ENCODE data around the gene RSPO4. TPM values are rescaled to one million over a fixed set of nuclear protein-coding genes. Genes with fewer than 3 reads are reported as not detected.

RSPO4 gene
- total RNA-seq, 6 experiments from 2014 or later, result 0.07 to 0.51 TPM; not detected in 4

DNA sequence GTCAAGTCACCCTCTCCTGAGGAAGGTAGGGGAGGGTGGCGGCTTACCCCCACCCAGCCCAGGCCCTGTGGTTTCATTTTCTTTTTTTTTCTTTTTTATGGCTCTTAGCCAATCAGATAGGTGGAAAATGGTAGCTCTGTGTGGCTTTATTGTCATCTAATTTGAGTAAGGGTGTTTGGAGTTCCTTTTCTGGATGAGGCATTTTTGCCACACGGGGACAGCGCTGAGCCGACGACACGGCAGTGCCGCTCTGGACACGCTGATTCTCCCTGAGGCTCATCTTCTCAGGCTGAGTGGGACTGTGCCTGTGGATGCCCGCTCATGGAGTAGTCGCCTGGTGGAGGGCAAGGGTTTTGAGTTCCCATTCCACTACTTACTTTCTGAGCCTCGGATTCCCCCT, 48.4 kb downstream of the RSPO4 start:
- Histone ChIP-seq H3K4me1 (no peaks in the 10 kb centered on the region), H3K9me3 (no peaks in the 10 kb centered on the region), H3K27ac (no peak overlapping the region), H3K36me3 (no peaks in the 10 kb centered on the region), H3K27me3 (peaks cover 0 to 6% of the 10 kb centered on the region in 2 donors), H3K4me3 (no peak overlapping the region)
- 8% methylated on average over 10 of the region's 11 CpGs for WGBS (ENCODE audit: insufficient coverage, low coverage, low lambda C conversion rate, missing lambda C conversion rate)
- DNase-seq (no peak), ATAC-seq (peak in 2 of 4 donors; percentile 26 to 30)
- TF ChIP-seq, protein P1, sequence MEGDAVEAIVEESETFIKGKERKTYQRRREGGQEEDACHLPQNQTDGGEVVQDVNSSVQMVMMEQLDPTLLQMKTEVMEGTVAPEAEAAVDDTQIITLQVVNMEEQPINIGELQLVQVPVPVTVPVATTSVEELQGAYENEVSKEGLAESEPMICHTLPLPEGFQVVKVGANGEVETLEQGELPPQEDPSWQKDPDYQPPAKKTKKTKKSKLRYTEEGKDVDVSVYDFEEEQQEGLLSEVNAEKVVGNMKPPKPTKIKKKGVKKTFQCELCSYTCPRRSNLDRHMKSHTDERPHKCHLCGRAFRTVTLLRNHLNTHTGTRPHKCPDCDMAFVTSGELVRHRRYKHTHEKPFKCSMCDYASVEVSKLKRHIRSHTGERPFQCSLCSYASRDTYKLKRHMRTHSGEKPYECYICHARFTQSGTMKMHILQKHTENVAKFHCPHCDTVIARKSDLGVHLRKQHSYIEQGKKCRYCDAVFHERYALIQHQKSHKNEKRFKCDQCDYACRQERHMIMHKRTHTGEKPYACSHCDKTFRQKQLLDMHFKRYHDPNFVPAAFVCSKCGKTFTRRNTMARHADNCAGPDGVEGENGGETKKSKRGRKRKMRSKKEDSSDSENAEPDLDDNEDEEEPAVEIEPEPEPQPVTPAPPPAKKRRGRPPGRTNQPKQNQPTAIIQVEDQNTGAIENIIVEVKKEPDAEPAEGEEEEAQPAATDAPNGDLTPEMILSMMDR (IDR thresholded peaks at IDR 0.05), result peak; percentile 7 to 33 (median 10)
- TF ChIP-seq POLR2A (IDR thresholded peaks at IDR 0.05), result no peak
- intact Hi-C loops (cut with DNase I), result no loop called here

DNA sequence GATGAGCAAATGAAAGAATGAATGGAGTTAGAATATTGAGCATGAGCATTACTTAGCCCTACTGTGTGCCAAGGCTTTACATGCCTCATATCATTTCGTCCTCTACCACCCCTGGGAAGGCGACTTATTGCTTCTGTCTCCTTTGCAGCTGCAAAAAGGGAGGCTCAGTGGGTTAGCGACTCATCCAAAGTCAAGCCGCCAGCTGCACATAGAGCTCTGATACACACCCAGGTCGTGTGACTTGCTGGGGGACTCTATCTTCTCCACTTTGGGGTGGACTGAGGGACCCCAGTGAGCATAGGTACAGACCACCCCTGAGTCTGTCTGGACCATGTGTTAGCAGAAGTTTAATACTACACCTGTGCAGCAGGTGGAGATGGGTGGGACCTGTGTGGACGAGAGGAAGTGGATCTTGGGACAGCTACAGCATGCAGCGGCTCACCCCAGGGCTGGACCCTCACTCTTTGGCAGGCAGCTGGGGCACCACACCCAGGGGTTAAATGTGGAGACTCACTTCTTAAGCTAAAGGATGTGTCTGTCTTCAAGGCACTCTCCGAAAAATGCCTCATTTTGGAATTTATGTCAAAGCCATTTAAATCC, 49.8 kb downstream of the RSPO4 start:
- Histone ChIP-seq H3K4me1 (no peaks in the 10 kb centered on the region), H3K36me3 (no peaks in the 10 kb centered on the region), H3K4me3 (no peak overlapping the region), H3K27ac (no peak overlapping the region), H3K27me3 (peaks cover 0 to 6% of the 10 kb centered on the region in 2 donors), H3K9me3 (no peaks in the 10 kb centered on the region)
- peak in 1 of 3 donors; percentile 22 for DNase-seq
- intact Hi-C loops (cut with DNase I), result no loop called here
- ATAC-seq, result no peak
- TF ChIP-seq, protein P1 (IDR thresholded peaks at IDR 0.05), result no peak
- no peak for TF ChIP-seq POLR2A (IDR thresholded peaks at IDR 0.05)
- 54% methylated on average over 5 of the region's 8 CpGs for WGBS (ENCODE audit: insufficient coverage, low coverage, low lambda C conversion rate, missing lambda C conversion rate)

DNA sequence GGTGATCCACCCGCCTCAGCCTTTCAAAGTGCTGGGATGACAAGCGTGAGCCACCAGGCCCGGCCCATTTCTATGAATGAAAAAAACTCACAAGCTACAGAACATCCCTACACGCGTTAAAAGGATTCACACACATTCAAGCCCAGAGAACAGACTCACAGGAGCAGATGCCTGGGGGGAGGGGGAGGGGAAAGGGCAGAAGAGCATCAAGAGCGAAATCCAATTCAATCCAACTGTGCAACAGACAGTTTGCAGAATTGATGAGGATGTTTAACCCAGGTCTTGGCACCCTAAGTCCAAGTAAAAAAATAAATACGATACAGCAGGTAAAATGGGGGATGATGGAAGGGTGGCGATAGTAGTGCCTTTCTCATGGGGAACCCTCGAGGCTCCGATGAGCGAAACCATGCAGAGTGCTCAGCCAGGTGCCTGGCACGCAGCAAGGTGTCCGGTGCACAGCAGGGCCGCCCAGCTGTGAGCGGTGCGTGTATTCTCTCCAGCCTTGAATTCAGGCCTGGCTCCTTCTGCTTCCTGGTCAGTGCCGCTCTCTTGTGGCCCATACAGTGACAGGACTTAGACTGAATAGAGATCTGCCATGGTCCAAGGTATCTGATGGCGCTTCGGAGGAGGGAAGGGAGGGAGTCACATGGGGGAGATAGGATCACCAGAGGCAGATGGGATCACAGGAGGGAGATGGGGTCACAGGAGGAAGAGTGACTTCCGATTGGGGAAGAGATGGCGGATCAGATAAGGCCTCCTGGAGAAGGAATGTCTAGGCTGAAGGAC, 50.5 kb downstream of the RSPO4 start:
- intact Hi-C loops (cut with DNase I), result no loop called here
- DNase-seq, result peak in 1 of 3 donors; percentile 23
- H3K27me3 ChIP-seq, result peaks cover 0 to 6% of the 10 kb centered on the region in 2 donors
- TF ChIP-seq, protein P1 (IDR thresholded peaks at IDR 0.05), result no peak
- TF ChIP-seq POLR2A (IDR thresholded peaks at IDR 0.05), result no peak
- H3K4me3 ChIP-seq, result no peak overlapping the region
- H3K4me1 ChIP-seq, result no peaks in the 10 kb centered on the region
- ATAC-seq, result no peak
- H3K9me3 ChIP-seq, result no peaks in the 10 kb centered on the region
- 70% methylated on average over 9 of the region's 21 CpGs for WGBS (ENCODE audit: insufficient coverage, low coverage, low lambda C conversion rate, missing lambda C conversion rate)
- H3K27ac ChIP-seq, result no peak overlapping the region
- H3K36me3 ChIP-seq, result no peaks in the 10 kb centered on the region

DNA sequence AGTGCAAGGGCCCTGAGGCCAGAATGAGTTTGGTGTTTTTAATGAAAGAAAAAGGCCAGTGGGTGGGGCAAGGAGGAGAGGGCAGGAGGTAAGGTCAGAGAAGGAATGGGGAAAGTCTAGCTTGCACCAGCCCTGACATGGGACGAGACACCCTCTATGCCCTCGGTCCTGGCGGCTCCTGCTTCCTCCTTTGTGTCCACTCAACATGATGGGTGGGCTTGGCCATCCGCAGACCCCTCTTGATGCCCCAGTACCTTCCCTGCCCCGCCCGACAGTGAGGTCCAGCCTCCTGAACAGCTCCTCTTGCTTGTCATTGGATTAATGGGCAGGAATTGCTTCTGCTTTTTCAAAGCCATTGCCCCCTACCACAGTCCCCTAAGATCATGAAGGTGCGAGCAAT, 52.4 kb downstream of the RSPO4 start:
- DNase-seq (peak in 1 of 3 donors; percentile 18), ATAC-seq (no peak)
- no peaks in the 10 kb centered on the region for H3K9me3 ChIP-seq
- H3K4me3 ChIP-seq, result no peak overlapping the region
- no peak overlapping the region for H3K27ac ChIP-seq
- intact Hi-C loops (cut with DNase I), result no loop called here
- no peaks in the 10 kb centered on the region for H3K36me3 ChIP-seq
- WGBS (ENCODE audit: insufficient coverage, low coverage, low lambda C conversion rate, missing lambda C conversion rate), result no CpG with 5 or more reads among the region's 7 CpGs
- no peaks in the 10 kb centered on the region for H3K27me3 ChIP-seq
- TF ChIP-seq, protein P1 (IDR thresholded peaks at IDR 0.05), result no peak
- no peak for TF ChIP-seq POLR2A (IDR thresholded peaks at IDR 0.05)
- no peaks in the 10 kb centered on the region for H3K4me1 ChIP-seq

Measured in right lobe of liver (tissue), 6 donors.